Measurements from ENCODE around the gene CYB561D1. TPM values are rescaled to one million over a fixed set of nuclear protein-coding genes. Genes with fewer than 3 reads are reported as not detected.

CYB561D1 gene
- total and polyA plus RNA-seq, 10 of the 15 experiments (the other 5 are each of a cell fraction or from before 2014, with no cell fraction given) = 0.68 to 9.0 (median 3.3) TPM

DNA sequence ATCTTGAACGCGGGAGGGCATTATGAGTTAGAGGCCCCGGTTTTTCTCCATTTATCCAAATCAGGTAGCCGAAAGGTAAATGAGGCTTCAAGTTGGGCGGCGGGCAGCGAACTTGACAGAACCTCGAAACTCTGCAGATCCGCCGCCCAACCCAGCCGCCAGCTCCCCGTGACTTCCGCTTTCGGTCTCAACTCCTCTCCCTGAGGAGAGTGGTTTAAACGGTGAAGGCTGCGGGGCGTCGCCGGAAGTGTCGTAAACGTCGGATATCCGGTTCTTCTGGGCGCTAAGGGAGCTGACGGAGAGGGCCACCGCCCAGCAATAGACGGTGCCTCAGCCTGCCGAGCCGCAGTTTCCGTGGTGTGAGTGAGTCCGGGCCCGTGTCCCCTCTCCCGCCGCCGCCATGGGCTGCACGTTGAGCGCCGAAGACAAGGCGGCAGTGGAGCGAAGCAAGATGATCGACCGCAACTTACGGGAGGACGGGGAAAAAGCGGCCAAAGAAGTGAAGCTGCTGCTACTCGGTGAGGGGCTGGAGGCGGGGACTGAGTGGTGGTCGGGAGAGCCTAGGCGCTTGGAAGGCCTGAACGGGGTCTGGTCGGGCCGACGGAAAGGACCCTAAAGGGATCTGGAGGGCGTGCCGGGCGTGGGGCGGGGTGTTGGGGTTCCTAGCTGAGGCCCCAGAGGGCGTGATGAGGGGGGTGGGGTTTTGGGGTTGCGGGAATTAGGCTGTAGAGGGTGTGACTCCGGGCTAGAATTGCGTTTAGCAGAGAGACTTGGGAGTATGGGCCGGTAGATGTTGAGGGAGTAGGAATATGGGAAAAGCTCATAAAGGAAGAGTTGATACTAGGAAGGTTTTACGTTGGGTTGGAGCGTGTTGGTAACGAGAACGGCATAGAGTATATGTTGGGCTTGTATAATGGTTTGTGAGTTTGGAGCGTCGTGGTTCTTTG, 54.7 kb downstream of the CYB561D1 start, which contains the start of gene GNAI3 (continued):
- TF ChIP-seq, protein P1, sequence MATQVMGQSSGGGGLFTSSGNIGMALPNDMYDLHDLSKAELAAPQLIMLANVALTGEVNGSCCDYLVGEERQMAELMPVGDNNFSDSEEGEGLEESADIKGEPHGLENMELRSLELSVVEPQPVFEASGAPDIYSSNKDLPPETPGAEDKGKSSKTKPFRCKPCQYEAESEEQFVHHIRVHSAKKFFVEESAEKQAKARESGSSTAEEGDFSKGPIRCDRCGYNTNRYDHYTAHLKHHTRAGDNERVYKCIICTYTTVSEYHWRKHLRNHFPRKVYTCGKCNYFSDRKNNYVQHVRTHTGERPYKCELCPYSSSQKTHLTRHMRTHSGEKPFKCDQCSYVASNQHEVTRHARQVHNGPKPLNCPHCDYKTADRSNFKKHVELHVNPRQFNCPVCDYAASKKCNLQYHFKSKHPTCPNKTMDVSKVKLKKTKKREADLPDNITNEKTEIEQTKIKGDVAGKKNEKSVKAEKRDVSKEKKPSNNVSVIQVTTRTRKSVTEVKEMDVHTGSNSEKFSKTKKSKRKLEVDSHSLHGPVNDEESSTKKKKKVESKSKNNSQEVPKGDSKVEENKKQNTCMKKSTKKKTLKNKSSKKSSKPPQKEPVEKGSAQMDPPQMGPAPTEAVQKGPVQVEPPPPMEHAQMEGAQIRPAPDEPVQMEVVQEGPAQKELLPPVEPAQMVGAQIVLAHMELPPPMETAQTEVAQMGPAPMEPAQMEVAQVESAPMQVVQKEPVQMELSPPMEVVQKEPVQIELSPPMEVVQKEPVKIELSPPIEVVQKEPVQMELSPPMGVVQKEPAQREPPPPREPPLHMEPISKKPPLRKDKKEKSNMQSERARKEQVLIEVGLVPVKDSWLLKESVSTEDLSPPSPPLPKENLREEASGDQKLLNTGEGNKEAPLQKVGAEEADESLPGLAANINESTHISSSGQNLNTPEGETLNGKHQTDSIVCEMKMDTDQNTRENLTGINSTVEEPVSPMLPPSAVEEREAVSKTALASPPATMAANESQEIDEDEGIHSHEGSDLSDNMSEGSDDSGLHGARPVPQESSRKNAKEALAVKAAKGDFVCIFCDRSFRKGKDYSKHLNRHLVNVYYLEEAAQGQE (IDR thresholded peaks at IDR 0.05; ENCODE audit: low read depth, low read length) = no peak
- TF ChIP-seq RBBP5 (conservative IDR thresholded peaks at IDR 0.05) (no peak), RELA (IDR thresholded peaks at IDR 0.05; ENCODE audit: borderline replicate concordance, partially characterized antibody) (no peak), HDAC2 (IDR thresholded peaks at IDR 0.05) (no peak), BACH1 (IDR thresholded peaks at IDR 0.05; ENCODE audit: borderline replicate concordance) (no peak), CREB1 (IDR thresholded peaks at IDR 0.05; ENCODE audit: low read depth) (peak; percentile 91), MTA3 (IDR thresholded peaks at IDR 0.05; ENCODE audit: borderline replicate concordance, low read length) (no peak), ATF7 (IDR thresholded peaks at IDR 0.05; ENCODE audit: low read depth) (peak; percentile 69; the same call in 1 of the 2 replicates), MYB (IDR thresholded peaks at IDR 0.05; ENCODE audit: borderline replicate concordance, low read depth, low read length) (0 out of 2 replicates have a peak, but pooled peaks have one; percentile 23), POLR2A (IDR thresholded peaks at IDR 0.05; ENCODE audit: low read depth, low read length) (peak; percentile 99), RUNX3 (IDR thresholded peaks at IDR 0.05; ENCODE audit: low read length) (no peak; the same call in 1 of the 2 replicates), NR2F1 (conservative IDR thresholded peaks at IDR 0.05) (no peak)
- TF ChIP-seq, protein P2, sequence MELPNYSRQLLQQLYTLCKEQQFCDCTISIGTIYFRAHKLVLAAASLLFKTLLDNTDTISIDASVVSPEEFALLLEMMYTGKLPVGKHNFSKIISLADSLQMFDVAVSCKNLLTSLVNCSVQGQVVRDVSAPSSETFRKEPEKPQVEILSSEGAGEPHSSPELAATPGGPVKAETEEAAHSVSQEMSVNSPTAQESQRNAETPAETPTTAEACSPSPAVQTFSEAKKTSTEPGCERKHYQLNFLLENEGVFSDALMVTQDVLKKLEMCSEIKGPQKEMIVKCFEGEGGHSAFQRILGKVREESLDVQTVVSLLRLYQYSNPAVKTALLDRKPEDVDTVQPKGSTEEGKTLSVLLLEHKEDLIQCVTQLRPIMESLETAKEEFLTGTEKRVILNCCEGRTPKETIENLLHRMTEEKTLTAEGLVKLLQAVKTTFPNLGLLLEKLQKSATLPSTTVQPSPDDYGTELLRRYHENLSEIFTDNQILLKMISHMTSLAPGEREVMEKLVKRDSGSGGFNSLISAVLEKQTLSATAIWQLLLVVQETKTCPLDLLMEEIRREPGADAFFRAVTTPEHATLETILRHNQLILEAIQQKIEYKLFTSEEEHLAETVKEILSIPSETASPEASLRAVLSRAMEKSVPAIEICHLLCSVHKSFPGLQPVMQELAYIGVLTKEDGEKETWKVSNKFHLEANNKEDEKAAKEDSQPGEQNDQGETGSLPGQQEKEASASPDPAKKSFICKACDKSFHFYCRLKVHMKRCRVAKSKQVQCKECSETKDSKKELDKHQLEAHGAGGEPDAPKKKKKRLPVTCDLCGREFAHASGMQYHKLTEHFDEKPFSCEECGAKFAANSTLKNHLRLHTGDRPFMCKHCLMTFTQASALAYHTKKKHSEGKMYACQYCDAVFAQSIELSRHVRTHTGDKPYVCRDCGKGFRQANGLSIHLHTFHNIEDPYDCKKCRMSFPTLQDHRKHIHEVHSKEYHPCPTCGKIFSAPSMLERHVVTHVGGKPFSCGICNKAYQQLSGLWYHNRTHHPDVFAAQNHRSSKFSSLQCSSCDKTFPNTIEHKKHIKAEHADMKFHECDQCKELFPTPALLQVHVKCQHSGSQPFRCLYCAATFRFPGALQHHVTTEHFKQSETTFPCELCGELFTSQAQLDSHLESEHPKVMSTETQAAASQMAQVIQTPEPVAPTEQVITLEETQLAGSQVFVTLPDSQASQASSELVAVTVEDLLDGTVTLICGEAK (IDR thresholded peaks at IDR 0.05; ENCODE audit: borderline replicate concordance) = peak; percentile 94
- TF ChIP-seq, protein P3, sequence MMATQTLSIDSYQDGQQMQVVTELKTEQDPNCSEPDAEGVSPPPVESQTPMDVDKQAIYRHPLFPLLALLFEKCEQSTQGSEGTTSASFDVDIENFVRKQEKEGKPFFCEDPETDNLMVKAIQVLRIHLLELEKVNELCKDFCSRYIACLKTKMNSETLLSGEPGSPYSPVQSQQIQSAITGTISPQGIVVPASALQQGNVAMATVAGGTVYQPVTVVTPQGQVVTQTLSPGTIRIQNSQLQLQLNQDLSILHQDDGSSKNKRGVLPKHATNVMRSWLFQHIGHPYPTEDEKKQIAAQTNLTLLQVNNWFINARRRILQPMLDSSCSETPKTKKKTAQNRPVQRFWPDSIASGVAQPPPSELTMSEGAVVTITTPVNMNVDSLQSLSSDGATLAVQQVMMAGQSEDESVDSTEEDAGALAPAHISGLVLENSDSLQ (IDR thresholded peaks at IDR 0.05) = peak; percentile 66
- TF ChIP-seq, protein P4, sequence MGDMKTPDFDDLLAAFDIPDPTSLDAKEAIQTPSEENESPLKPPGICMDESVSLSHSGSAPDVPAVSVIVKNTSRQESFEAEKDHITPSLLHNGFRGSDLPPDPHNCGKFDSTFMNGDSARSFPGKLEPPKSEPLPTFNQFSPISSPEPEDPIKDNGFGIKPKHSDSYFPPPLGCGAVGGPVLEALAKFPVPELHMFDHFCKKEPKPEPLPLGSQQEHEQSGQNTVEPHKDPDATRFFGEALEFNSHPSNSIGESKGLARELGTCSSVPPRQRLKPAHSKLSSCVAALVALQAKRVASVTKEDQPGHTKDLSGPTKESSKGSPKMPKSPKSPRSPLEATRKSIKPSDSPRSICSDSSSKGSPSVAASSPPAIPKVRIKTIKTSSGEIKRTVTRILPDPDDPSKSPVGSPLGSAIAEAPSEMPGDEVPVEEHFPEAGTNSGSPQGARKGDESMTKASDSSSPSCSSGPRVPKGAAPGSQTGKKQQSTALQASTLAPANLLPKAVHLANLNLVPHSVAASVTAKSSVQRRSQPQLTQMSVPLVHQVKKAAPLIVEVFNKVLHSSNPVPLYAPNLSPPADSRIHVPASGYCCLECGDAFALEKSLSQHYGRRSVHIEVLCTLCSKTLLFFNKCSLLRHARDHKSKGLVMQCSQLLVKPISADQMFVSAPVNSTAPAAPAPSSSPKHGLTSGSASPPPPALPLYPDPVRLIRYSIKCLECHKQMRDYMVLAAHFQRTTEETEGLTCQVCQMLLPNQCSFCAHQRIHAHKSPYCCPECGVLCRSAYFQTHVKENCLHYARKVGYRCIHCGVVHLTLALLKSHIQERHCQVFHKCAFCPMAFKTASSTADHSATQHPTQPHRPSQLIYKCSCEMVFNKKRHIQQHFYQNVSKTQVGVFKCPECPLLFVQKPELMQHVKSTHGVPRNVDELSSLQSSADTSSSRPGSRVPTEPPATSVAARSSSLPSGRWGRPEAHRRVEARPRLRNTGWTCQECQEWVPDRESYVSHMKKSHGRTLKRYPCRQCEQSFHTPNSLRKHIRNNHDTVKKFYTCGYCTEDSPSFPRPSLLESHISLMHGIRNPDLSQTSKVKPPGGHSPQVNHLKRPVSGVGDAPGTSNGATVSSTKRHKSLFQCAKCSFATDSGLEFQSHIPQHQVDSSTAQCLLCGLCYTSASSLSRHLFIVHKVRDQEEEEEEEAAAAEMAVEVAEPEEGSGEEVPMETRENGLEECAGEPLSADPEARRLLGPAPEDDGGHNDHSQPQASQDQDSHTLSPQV (IDR thresholded peaks at IDR 0.05) = no peak
